Adrenal gland (tissue), 5 donors: ENCODE results near the gene LHCGR.

Experiments
- POLR2A ChIP-seq, 2 donors: fragments of 450-650 bp; IDR thresholded peaks; one replicate each; pipeline ENCODE4 v1.6.1; 2017; ENCODE audit warnings: antibody characterized with exemption in 2 of 2, mild to moderate bottlenecking in 2 of 2, moderate library complexity in 1 of 2
- TF ChIP-seq, protein P1 (sequence below), 6 experiments: fragments of 450-650 bp in 4 of 6; fragments of 200-600 bp in 2 of 6; sonication (generic) in 1 of 6; IDR thresholded peaks; 1 replicate in 5 of 6; 2 replicates in 1 of 6; pipeline versions ENCODE4 v1.5.1 to v1.8.0; 2016 to 2021; ENCODE audit warnings: antibody characterized with exemption in 6 of 6, mild to moderate bottlenecking in 2 of 6, moderate library complexity in 1 of 6
- donor health status: DM: no; HTN: no; CAD: no.

- TF ChIP-seq, protein P1, sequence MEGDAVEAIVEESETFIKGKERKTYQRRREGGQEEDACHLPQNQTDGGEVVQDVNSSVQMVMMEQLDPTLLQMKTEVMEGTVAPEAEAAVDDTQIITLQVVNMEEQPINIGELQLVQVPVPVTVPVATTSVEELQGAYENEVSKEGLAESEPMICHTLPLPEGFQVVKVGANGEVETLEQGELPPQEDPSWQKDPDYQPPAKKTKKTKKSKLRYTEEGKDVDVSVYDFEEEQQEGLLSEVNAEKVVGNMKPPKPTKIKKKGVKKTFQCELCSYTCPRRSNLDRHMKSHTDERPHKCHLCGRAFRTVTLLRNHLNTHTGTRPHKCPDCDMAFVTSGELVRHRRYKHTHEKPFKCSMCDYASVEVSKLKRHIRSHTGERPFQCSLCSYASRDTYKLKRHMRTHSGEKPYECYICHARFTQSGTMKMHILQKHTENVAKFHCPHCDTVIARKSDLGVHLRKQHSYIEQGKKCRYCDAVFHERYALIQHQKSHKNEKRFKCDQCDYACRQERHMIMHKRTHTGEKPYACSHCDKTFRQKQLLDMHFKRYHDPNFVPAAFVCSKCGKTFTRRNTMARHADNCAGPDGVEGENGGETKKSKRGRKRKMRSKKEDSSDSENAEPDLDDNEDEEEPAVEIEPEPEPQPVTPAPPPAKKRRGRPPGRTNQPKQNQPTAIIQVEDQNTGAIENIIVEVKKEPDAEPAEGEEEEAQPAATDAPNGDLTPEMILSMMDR (IDR thresholded peaks at IDR 0.05), result no peak
- no peak for TF ChIP-seq POLR2A (IDR thresholded peaks at IDR 0.05)
Observed at GRCh38 chr2:48749291-48750127, 6.0 kb downstream of the LHCGR start.
